ENCODE data around the gene UPF2. TPM values are rescaled to one million over a fixed set of nuclear protein-coding genes. Genes with fewer than 3 reads are reported as not detected.

Gene UPF2
- total RNA-seq, 3 donors from 2014 or later, result 20.6 to 36.8 (median 22.3) TPM

DNA sequence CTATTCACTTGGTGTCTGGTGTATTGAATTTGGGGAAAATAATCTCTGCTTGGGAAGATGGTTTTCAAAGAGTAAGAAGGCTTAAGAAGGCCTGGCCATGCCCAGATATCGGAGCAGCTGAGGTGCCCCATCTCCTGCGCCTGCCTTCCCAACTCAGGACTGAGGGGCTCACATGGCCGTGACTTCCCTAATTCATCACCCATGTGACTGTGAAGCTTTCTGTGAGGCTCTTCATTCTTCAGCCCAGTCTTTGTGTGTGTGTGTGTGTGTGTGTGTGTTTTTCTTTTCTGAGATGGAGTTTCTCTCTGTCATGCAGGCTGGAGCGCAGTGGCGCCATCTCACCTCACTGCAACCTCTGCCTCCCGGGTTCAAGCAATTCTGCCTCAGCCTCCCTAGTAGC is 166.3 kb downstream of the UPF2 start:
- ATAC-seq (no peak), DNase-seq (no peak)
- intact Hi-C loops (cut with DNase I, micrococcal nuclease), result no loop called here
- Histone ChIP-seq H3K9me3 (no peaks in the 10 kb centered on the region), H3K4me3 (no peak overlapping the region), H3K4me1 (ENCODE audit: low read depth) (peaks cover 18% of the 10 kb centered on the region), H3K36me3 (ENCODE audit: low read depth) (no peaks in the 10 kb centered on the region)
- TF ChIP-seq, protein P1, sequence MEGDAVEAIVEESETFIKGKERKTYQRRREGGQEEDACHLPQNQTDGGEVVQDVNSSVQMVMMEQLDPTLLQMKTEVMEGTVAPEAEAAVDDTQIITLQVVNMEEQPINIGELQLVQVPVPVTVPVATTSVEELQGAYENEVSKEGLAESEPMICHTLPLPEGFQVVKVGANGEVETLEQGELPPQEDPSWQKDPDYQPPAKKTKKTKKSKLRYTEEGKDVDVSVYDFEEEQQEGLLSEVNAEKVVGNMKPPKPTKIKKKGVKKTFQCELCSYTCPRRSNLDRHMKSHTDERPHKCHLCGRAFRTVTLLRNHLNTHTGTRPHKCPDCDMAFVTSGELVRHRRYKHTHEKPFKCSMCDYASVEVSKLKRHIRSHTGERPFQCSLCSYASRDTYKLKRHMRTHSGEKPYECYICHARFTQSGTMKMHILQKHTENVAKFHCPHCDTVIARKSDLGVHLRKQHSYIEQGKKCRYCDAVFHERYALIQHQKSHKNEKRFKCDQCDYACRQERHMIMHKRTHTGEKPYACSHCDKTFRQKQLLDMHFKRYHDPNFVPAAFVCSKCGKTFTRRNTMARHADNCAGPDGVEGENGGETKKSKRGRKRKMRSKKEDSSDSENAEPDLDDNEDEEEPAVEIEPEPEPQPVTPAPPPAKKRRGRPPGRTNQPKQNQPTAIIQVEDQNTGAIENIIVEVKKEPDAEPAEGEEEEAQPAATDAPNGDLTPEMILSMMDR (IDR thresholded peaks at IDR 0.05), result no peak

DNA sequence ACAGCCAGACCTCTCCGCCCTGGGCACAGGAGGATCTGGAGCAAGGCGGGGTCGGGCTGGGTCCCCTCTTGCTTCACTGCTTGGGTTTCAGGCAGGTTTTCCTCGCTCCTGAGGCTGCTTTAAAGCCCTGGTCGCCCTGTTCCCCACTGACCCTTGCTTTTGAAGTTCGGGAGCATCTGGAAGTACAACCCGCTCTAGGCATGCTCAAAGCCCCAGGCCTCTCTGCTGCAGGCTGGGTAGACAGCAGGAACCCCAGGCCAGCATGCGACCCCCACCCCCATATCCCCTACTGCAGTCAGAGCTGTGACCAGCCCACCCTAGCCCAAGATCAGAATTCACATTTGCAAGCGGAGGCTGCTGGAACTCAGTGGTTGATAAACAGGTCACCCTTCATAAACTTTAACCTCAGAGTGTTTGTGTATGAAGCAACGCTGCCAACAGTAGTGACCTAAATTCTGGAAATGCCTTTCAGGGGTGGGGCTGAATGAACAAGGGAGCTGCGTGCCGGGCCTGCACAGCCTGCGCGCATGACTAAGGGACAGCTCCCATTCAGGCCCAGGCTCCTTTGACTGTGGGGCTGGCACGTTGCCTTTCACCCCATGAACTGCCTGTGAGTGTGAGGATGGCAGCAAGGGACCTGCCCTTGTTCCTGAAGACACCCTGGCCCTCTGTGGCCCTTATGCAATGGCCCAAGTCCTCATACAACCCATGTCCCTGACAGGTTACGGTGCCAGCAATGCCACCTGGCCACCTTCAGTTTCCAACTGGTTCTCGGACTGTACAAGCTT is 166.9 kb downstream of the UPF2 start:
- intact Hi-C loops (cut with DNase I, micrococcal nuclease), result no loop called here
- TF ChIP-seq, protein P1 (IDR thresholded peaks at IDR 0.05), result no peak
- Histone ChIP-seq H3K4me1 (ENCODE audit: low read depth) (peaks cover 18% of the 10 kb centered on the region), H3K36me3 (ENCODE audit: low read depth) (no peaks in the 10 kb centered on the region), H3K9me3 (no peaks in the 10 kb centered on the region), H3K4me3 (no peak overlapping the region)
- DNase-seq (peak; percentile 83 to 87 (median 85)), ATAC-seq (peak; percentile 97)

DNA sequence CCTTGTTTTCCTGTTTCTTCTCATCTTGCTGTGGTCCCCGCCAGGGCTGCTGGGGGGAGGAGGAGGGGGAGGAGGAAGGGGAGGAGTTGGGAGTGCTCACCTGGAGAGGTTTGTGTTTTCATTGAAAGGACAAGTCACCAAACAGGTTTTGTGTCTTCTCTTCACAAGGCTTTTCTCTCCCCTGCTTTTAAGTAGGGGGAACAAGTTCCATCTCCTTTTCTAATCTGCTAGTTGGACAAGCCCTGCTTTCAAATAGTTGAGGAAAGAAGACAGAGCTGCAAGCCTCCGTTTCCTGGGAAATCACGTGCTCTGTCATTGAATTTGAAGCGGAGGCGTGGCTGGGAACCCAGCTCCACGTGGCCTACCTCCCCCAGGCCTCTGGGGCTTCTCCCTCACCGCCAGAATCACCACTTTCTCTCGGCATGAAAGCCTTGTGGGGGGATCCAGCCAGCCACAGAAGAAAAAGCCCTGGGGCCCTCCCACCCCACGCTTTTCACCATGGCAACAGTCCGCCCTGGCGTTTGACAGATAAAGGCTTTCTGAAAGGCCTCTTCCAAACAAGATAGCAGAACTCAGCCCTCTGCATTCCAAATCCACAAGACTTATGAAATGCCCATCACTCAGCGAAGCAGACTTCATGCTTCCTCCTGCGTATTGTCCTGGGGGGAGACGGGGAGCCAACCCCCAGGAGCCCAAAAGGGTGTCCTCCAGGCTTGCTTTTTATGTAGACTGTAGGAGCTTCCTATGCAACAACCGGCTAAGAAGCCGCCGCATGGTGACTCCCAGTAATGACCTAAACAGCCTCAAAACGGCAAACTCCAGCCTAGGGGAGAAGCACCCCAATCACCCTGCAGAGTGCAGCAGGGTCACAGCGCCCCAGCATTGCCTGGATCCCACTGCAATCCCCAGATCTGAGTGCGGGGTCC is 167.8 kb downstream of the UPF2 start:
- no peaks in the 10 kb centered on the region for H3K9me3 ChIP-seq
- intact Hi-C loops (cut with DNase I, micrococcal nuclease), result no loop called here
- H3K4me3 ChIP-seq, result no peak overlapping the region
- TF ChIP-seq, protein P1 (IDR thresholded peaks at IDR 0.05), result no peak
- peak; percentile 19 for ATAC-seq
- peaks cover 18% of the 10 kb centered on the region for H3K4me1 ChIP-seq (ENCODE audit: low read depth)
- peak in 1 of 3 donors; percentile 35 for DNase-seq
- H3K36me3 ChIP-seq (ENCODE audit: low read depth), result no peaks in the 10 kb centered on the region

DNA sequence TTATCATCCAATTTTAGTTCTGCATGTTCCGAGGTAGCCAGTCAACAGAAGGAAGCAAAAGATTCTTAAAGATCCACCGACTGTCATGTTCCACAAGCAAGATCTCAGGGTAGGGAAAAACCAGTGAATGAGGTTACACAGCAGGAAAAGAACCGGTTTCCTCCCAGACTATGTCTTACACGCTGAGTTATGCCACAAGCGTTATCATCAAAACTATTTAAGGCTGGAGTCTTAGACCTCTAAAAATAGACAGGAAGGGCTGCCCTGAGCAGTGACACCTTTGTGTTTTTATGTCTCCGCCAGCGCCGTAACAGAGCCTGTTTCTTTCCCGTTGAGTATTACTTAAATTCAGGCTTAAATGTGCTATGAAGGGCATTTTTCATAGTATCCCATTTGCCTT is 171.1 kb downstream of the UPF2 start:
- no peak for ATAC-seq
- H3K36me3 ChIP-seq (ENCODE audit: low read depth), result no peaks in the 10 kb centered on the region
- H3K9me3 ChIP-seq, result no peaks in the 10 kb centered on the region
- DNase-seq, result no peak
- intact Hi-C loops (cut with DNase I, micrococcal nuclease), result no loop called here
- H3K4me1 ChIP-seq (ENCODE audit: low read depth), result peaks cover 18% of the 10 kb centered on the region
- TF ChIP-seq, protein P1 (IDR thresholded peaks at IDR 0.05), result no peak
- no peak overlapping the region for H3K4me3 ChIP-seq

DNA sequence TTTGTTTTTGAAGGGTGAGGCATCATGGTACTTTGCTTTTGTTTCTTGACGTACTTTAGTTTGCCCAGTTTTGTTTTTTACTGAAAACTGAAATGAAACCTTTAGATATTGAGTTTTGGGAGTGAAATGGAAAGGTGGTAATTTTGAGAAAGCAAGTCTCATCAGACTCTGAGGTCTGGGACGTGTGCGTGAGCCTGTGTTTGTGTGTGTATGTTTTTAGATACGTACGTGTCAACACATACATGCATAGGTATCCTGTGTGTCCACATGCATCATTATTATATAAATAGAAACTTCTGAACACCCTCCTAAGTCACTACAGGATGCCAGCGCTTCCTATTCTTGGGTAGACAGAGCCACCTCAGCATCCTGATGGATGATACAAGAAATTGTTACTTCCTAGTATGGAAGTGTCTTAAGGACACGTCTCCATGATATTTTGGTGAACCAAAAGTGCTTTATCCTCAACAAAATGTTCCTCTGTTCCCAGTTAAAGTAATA is 171.7 kb downstream of the UPF2 start:
- Histone ChIP-seq H3K36me3 (ENCODE audit: low read depth) (no peaks in the 10 kb centered on the region), H3K4me3 (no peak overlapping the region), H3K4me1 (ENCODE audit: low read depth) (peaks cover 15% of the 10 kb centered on the region), H3K9me3 (no peaks in the 10 kb centered on the region)
- TF ChIP-seq, protein P1 (IDR thresholded peaks at IDR 0.05), result no peak
- ATAC-seq (no peak), DNase-seq (no peak)
- intact Hi-C loops (cut with DNase I, micrococcal nuclease), result no loop called here

Data from mucosa of descending colon (tissue), 3 donors.